ENCODE measurements around the gene TNK1. TPM values are rescaled to one million over a fixed set of nuclear protein-coding genes. Genes with fewer than 3 reads are reported as not detected.

TNK1 gene
- total RNA-seq, 4 donors from 2014 or later: 0.95 to 13.5 (median 5.2) TPM

GRCh38 chr17:7408252-7408727 is 27.4 kb downstream of the TNK1 start:
- ATAC-seq (ENCODE audit: low FRiP score) (no peak), DNase-seq (ENCODE audit: low spot score) (no peak)
- TF ChIP-seq, protein P1, sequence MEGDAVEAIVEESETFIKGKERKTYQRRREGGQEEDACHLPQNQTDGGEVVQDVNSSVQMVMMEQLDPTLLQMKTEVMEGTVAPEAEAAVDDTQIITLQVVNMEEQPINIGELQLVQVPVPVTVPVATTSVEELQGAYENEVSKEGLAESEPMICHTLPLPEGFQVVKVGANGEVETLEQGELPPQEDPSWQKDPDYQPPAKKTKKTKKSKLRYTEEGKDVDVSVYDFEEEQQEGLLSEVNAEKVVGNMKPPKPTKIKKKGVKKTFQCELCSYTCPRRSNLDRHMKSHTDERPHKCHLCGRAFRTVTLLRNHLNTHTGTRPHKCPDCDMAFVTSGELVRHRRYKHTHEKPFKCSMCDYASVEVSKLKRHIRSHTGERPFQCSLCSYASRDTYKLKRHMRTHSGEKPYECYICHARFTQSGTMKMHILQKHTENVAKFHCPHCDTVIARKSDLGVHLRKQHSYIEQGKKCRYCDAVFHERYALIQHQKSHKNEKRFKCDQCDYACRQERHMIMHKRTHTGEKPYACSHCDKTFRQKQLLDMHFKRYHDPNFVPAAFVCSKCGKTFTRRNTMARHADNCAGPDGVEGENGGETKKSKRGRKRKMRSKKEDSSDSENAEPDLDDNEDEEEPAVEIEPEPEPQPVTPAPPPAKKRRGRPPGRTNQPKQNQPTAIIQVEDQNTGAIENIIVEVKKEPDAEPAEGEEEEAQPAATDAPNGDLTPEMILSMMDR (IDR thresholded peaks at IDR 0.05): no peak

- ATAC-seq (ENCODE audit: low FRiP score) (no peak), DNase-seq (ENCODE audit: low spot score) (no peak)
- TF ChIP-seq, protein P1 (IDR thresholded peaks at IDR 0.05): no peak
Measured at GRCh38 chr17:7408863-7409262, 28.0 kb downstream of the TNK1 start.

GRCh38 chr17:7409716-7410115 is 28.8 kb downstream of the TNK1 start:
- no peak for ATAC-seq (ENCODE audit: low FRiP score)
- DNase-seq (ENCODE audit: low spot score): no peak
- TF ChIP-seq, protein P1 (IDR thresholded peaks at IDR 0.05): no peak

- ATAC-seq (ENCODE audit: low FRiP score) (no peak), DNase-seq (ENCODE audit: low spot score) (no peak)
- TF ChIP-seq, protein P1 (IDR thresholded peaks at IDR 0.05): no peak
Measured at GRCh38 chr17:7410634-7411426, 29.9 kb downstream of the TNK1 start.

GRCh38 chr17:7411427-7411750 is 30.5 kb downstream of the TNK1 start:
- TF ChIP-seq, protein P1 (IDR thresholded peaks at IDR 0.05): no peak
- DNase-seq (ENCODE audit: low spot score): no peak
- no peak for ATAC-seq (ENCODE audit: low FRiP score)

DNA sequence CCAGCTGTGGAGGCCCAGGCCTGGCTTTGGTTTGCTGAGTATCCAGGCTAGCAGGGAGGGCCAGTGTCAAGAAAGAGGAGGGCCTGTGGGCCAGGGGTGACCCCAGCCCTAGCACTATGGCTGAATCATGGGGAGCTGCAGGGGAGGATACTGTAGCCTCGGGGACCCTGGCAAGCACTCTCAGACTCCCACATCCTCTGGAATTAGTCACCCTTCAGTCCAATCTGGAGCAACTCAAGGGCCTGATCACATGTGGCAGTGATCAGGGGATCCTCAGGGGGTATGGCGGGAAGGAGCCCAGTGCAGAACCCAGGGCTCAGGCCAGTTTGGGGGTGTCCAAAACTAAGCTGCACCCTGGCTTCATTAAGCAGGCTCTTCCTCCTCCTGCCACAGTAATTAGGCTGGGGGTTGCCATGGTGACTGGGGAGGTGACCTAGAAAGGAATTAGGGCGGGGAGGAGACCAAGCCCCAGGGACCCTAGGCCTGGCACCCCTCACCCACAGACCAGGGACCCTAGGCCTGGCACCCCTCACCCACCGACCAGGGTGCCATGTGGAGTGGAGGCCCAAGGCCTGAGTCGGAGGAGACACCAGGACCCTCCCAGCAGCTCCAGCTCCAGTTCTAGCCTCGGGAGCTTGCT is 32.6 kb downstream of the TNK1 start:
- TF ChIP-seq, protein P1 (IDR thresholded peaks at IDR 0.05): no peak
- ATAC-seq (ENCODE audit: low FRiP score) (peak; percentile 41), DNase-seq (ENCODE audit: low spot score) (no peak)

- DNase-seq (ENCODE audit: low spot score): no peak
- TF ChIP-seq, protein P1 (IDR thresholded peaks at IDR 0.05): no peak
- ATAC-seq (ENCODE audit: low FRiP score): no peak
Measured at GRCh38 chr17:7414837-7415236, 33.9 kb downstream of the TNK1 start.

Data from omental fat pad (tissue), 4 donors.